Measurements from ENCODE around the gene MZT2A.
"Not testable (repeated sequence)": the region's sequence is repeated elsewhere in the genome, so short reads cannot be mapped to it uniquely, and the experiment has no call there.

The MZT2A gene

GRCh38 chr2:131478074-131478849 is 13.9 kb downstream of the MZT2A start:
- DNase-seq (ENCODE audit: low read depth); H3K4me3 ChIP-seq (ENCODE audit: low read depth, low read length): not testable (repeated sequence)

- not testable (repeated sequence) for H3K4me3 ChIP-seq (ENCODE audit: low read depth, low read length); DNase-seq (ENCODE audit: low read depth)
Measured at GRCh38 chr2:131477227-131477626, 15.0 kb downstream of the MZT2A start.

- H3K4me3 ChIP-seq (ENCODE audit: low read depth, low read length); DNase-seq (ENCODE audit: low read depth): not testable (repeated sequence)
Measured at GRCh38 chr2:131476363-131476762, 15.8 kb downstream of the MZT2A start.

- no peak within 1 kb of the TSS for H3K4me3 ChIP-seq (ENCODE audit: low read depth, low read length)
Measured at GRCh38 chr2:131475831-131476230, 16.4 kb downstream of the MZT2A start, which contains the start of gene TUBA3D. TUBA3D (plus strand) TSS chr2:131476119; CDS start chr2:131476200, 81 bp downstream.

GRCh38 chr2:131473266-131473665 is 18.9 kb downstream of the MZT2A start:
- not testable (repeated sequence) for H3K4me3 ChIP-seq (ENCODE audit: low read depth, low read length)

More at GRCh38 chr2:131475831-131476230, 16.4 kb downstream of the MZT2A start, which contains the start of gene TUBA3D:
- TF ChIP-seq CTCF (IDR thresholded peaks at IDR 0.05; ENCODE audit: control insufficient read depth, extremely low read depth, insufficient read depth), result no peak
- no peak for DNase-seq (ENCODE audit: low read depth)

GRCh38 chr2:131471624-131472023 is 20.6 kb downstream of the MZT2A start:
- H3K4me3 ChIP-seq (ENCODE audit: low read depth, low read length); DNase-seq (ENCODE audit: low read depth): not testable (repeated sequence)

More at GRCh38 chr2:131473266-131473665, 18.9 kb downstream of the MZT2A start:
- DNase-seq (ENCODE audit: low read depth), result not testable (repeated sequence)

GRCh38 chr2:131470944-131471343 is 21.3 kb downstream of the MZT2A start:
- not testable (repeated sequence) for DNase-seq (ENCODE audit: low read depth); H3K4me3 ChIP-seq (ENCODE audit: low read depth, low read length)

GRCh38 chr2:131467722-131468121 is 24.5 kb downstream of the MZT2A start:
- not testable (repeated sequence) for DNase-seq (ENCODE audit: low read depth); H3K4me3 ChIP-seq (ENCODE audit: low read depth, low read length)

GRCh38 chr2:131454914-131455313 is 37.3 kb downstream of the MZT2A start:
- not testable (repeated sequence) for H3K4me3 ChIP-seq (ENCODE audit: low read depth, low read length); DNase-seq (ENCODE audit: low read depth)

- not testable (repeated sequence) for DNase-seq (ENCODE audit: low read depth); H3K4me3 ChIP-seq (ENCODE audit: low read depth, low read length)
Measured at GRCh38 chr2:131451265-131451949, 40.8 kb downstream of the MZT2A start.

GRCh38 chr2:131447981-131448380 is 44.2 kb downstream of the MZT2A start:
- H3K4me3 ChIP-seq (ENCODE audit: low read depth, low read length); DNase-seq (ENCODE audit: low read depth): not testable (repeated sequence)

- no peak for TF ChIP-seq CTCF (IDR thresholded peaks at IDR 0.05; ENCODE audit: control insufficient read depth, extremely low read depth, insufficient read depth)
- no peak overlapping the region for H3K4me3 ChIP-seq (ENCODE audit: low read depth, low read length)
- DNase-seq (ENCODE audit: low read depth), result no peak
Measured at GRCh38 chr2:131445896-131446295, 46.3 kb downstream of the MZT2A start.

GRCh38 chr2:131445515-131445797 is 46.7 kb downstream of the MZT2A start:
- DNase-seq (ENCODE audit: low read depth); H3K4me3 ChIP-seq (ENCODE audit: low read depth, low read length): not testable (repeated sequence)

- DNase-seq (ENCODE audit: low read depth); H3K4me3 ChIP-seq (ENCODE audit: low read depth, low read length): not testable (repeated sequence)
Measured at GRCh38 chr2:131444736-131445514, 47.3 kb downstream of the MZT2A start.

- not testable (repeated sequence) for H3K4me3 ChIP-seq (ENCODE audit: low read depth, low read length); DNase-seq (ENCODE audit: low read depth)
Measured at GRCh38 chr2:131440742-131441468, 51.3 kb downstream of the MZT2A start.

All from LNCaP clone FGC (cell line).